ENCODE measurements around the gene RGS12.

The RGS12 gene

DNA sequence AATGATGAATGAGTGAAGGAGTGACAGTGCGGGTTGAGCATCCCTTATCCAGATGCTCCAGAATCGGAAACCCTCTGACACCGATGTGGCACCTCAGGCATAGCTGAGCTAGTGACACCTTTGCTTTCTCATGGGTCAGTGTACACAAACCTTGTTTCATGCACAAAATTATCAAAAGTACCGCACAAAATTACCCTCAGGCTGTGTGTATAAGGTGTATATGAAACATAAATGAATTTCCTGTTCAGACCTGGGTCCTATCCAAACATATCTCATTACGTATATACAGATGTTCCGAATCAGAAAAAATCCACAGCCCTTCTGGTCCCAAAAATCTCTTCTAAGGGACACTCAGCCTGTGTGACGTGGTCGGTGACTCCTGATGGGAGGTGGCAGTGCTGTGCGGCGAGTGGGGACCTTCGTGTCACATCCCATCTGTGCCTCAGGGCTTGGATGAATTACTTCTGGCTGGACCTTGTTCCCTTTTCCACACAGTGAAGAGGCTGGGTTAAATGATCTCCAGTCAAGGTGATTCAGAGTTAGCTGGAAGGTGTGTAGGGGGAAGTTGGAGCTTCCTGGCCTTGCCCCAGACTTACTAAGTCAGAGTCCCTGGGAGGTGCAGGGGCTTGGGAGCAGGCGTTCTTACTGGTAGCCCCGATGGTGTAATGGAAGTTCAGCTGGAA lies 18.8 kb downstream of the RGS12 start:
- no peak for DNase-seq

GRCh38 chr4:3312362-3312761 lies 19.5 kb downstream of the RGS12 start:
- no peak for DNase-seq

DNA sequence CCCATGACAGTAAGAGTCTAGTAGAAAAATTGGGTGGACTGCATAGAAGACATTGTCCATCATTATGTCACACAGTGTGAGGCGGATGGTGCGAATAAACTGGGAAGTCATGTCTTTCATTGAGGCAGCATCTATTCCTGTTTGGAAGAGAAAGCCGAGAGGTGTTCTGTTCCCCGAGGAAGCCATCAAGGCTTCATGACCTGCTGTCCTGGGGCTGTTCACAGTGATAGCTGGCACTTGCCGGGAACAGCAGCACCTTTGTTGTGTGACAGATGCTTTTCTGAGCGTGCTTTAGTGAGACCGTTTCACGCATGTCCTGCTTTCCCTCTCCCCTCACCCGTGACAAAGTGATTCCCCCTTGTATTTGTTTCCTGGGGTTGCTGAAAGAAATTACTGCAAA lies 20.3 kb downstream of the RGS12 start:
- no peak for DNase-seq

- no peak for DNase-seq
Observed at GRCh38 chr4:3313556-3314228, 20.9 kb downstream of the RGS12 start.

- no peak for DNase-seq
Observed at GRCh38 chr4:3314706-3315260, 22.0 kb downstream of the RGS12 start.

DNA sequence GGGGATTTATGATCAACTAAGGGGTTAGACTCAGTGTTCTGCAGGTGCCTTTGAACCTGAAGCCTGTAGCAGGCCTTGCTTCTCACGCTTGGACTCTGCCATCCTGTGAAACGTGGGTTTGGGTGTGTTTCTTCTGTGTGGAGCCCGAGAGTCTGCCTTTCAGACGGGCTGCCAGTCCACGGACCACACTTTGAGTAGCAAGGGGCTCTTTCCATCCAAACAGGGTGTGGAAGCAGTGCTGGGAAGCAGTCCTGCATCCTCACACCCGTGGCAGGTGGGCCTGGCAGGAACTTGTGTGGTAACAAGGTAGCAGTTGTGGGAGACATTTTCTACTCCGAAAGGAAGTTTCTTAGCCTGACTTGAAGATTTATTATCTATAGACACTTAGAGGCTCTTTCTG lies 22.7 kb downstream of the RGS12 start:
- DNase-seq, result no peak

- DNase-seq, result no peak
Observed at GRCh38 chr4:3316146-3316545, 23.3 kb downstream of the RGS12 start.

- no peak for DNase-seq
Observed at GRCh38 chr4:3317011-3317655, 24.3 kb downstream of the RGS12 start.

- DNase-seq, result no peak
Observed at GRCh38 chr4:3317656-3318211, 24.9 kb downstream of the RGS12 start.

DNA sequence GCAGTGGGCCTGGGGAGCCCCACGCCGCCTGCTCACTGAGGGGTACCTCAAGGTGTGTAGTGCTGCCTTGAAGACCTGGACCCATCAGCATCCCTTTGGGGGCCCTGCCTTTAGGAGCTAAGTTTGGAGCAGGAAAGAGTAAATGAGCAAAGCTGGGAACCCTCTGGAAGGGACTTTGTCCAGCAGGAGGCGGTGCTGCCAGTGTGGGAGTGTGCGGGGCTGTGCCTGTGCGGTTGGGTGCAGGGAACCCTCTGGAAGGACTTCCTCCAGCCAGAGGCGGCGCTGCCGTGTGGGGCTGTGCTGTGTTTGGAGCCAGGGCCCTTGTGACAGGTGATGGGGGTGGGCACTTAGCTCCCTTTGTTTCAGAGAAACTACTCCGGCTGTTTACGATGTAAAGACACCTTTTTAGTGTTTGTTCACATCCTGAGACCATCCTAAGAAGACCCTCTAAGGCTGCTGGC lies 25.8 kb downstream of the RGS12 start:
- no peak for DNase-seq

GRCh38 chr4:3320361-3321023 lies 27.7 kb downstream of the RGS12 start:
- DNase-seq, result no peak

DNA sequence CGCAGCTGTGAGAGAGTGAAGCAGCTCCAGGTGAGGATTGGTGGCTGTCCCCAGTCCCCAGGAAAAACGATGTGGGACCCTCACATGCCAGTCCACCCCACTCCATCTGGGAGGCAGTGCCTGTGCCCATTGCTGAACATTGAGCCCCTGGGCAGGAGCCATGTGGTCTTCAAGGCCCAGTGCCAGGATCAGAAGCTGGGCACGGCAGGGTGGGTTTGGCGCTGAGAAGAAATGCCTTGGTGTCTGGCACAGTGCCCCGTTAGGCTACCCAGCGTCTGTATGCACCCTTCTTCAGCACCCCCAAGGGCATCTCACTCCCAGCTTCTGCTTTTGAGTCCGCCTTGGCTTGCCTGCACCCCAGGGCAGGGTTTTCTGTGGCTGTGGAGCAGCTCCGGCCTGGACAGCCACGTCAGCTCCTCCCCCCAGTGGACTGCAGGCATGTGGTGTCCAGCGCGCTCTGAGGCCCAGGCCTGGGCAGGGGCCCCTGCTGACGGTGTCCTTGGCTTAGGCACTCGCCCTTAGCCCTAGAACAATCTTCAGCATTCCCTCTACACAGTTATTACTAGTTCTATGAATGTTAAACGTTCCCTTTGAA lies 28.6 kb downstream of the RGS12 start:
- no peak for DNase-seq

GRCh38 chr4:3322059-3322550 lies 29.3 kb downstream of the RGS12 start:
- no peak for DNase-seq

GRCh38 chr4:3323071-3323481 lies 30.3 kb downstream of the RGS12 start:
- no peak for DNase-seq

GRCh38 chr4:3324093-3324815 lies 31.4 kb downstream of the RGS12 start:
- no peak for DNase-seq

- no peak for DNase-seq
Observed at GRCh38 chr4:3328814-3329663, 36.2 kb downstream of the RGS12 start.

- DNase-seq, result no peak
Observed at GRCh38 chr4:3329887-3330286, 37.1 kb downstream of the RGS12 start.

- no peak for DNase-seq
Observed at GRCh38 chr4:3330707-3331106, 37.9 kb downstream of the RGS12 start.

- no peak for DNase-seq
Observed at GRCh38 chr4:3331511-3332394, 38.9 kb downstream of the RGS12 start.

GRCh38 chr4:3332498-3332897 lies 39.7 kb downstream of the RGS12 start:
- DNase-seq, result no peak
